Adipose tissue (tissue), 3 donors: ENCODE measurements around the gene EHMT2. TPM values are rescaled to one million over a fixed set of nuclear protein-coding genes. Genes with fewer than 3 reads are reported as not detected.
"Not testable (repeated sequence)": the region's sequence is repeated elsewhere in the genome, so short reads cannot be mapped to it uniquely, and the experiment has no call there.

ENCODE experiments used
- H3K27ac ChIP-seq: one replicate; pipeline ENCODE4 v1.5.1; 2013; ENCODE audit warnings: low read depth, low read length
- WGBS, 3 donors: extraction: QIAGEN DNeasy Blood & Tissue Kit; methylation state at CpG; one replicate each; pipeline ENCODE4 v1.1.7; 2013; 5-methylcytosine and 5-hydroxymethylcytosine counted together
- polyA plus RNA-seq, 3 donors: library from polyadenylated mRNA; stranded (reverse); fragments of 200-250 nt; gene quantifications; one replicate each; pipeline ENCODE4 v1.2.3, GENCODE V29; 2013
- donor health status: healthy with polysubstance abuse.
- donor health status: Bipolar disorder and iron deficiency.
- donor health status: healthy.

The EHMT2 gene
- polyA plus RNA-seq, 3 donors, result 20.1 to 35.8 (median 23.0) TPM

GRCh38 chr6:31860349-31860748 lies 37.1 kb downstream of the EHMT2 start:
- H3K27ac ChIP-seq, result no peak overlapping the region
- 93 to 95% (median 94%) methylated on average over 13 of the region's 13 CpGs for WGBS, 3 donors

- H3K27ac ChIP-seq, result no peak overlapping the region
- 86 to 93% (median 90%) methylated on average over 11 of the region's 11 CpGs for WGBS, 3 donors
Observed at GRCh38 chr6:31859923-31860322, 37.6 kb downstream of the EHMT2 start.

GRCh38 chr6:31858707-31859106 lies 38.8 kb downstream of the EHMT2 start:
- H3K27ac ChIP-seq, result no peak overlapping the region
- WGBS, 3 donors, result 93 to 97% (median 94%) methylated on average over 8 of the region's 8 CpGs

GRCh38 chr6:31857774-31858173 lies 39.7 kb downstream of the EHMT2 start:
- 88 to 94% (median 92%) methylated on average over 8 of the region's 8 CpGs for WGBS, 3 donors
- not testable (repeated sequence) for H3K27ac ChIP-seq

- H3K27ac ChIP-seq, result not testable (repeated sequence)
- WGBS, 3 donors, result 87 to 96% (median 88%) methylated on average over 33 to 35 of the region's 35 CpGs
Observed at GRCh38 chr6:31851980-31852718, 45.3 kb downstream of the EHMT2 start.

GRCh38 chr6:31851485-31851832 lies 46.0 kb downstream of the EHMT2 start:
- 26 to 91% (median 88%) methylated on average over 2 of the region's 2 CpGs for WGBS, 3 donors
- H3K27ac ChIP-seq, result no peak overlapping the region

DNA sequence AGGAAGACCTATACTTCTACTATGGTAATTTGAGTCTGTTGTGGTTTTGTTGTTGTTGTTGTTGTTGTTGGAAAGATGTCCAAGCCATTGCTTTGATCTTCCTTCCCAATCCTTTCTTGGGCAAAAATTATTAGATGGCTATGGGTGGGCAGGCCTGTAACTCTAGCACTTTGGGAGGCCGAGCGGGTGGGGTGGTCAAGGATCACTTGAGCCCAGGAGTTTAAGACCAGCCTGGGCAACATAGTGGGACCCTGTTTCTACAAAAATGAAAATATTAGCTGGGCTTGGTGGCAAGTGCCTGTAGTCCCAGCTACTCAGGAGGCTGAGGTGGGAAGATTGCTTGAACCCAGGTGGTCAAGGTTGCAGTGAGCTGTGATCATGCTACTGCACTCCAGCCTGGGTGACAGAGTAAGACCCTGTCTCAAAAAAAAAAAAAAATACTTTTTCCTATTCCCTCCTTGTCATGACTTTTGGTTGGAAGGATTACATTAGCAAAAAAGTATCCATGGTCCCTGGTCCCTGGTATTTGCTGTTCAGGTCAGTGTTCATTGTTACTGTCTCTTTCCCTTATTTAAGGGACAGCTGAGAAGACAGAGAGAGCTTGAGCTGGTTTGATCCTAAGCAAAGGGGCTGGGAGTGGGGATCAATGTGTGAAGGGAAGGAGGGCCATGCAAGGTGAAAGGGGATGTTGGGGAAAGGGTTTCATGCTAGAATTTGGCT lies 46.6 kb downstream of the EHMT2 start:
- 97 to 100% (median 98%) methylated on average over 2 of the region's 2 CpGs for WGBS, 3 donors
- no peak overlapping the region for H3K27ac ChIP-seq

DNA sequence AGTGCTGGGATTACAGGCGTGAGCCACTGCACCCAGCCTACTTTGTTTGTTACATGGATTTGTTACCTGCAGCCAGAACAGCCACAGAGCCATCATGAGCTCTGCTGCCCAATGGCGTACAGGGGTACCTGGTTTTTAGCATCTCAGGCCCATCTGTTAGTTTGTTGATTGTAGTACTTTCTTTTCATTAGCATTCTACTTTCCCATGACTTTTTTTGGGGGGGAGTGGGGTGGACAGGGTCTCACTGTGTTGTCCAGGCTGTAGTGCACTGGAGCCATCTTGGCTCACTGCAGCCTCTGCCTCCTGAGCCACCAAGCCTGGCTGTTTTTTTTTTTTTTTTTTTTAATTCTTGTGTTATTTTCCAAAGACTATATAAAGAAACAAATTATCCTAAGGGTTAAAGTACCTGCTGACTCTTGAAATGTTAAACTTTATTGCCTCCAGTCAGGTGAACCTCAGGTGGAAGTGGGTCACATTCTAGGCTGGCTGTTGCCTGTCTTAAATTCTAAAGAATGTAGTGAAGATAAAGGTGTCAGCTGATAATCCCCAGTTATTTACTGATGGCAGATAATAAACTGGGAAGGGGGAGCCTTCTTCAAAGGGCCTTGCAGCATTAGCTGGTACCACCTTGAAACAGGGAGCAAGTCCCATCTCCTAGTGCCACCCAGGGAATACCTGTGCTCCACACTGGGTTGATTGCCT lies 50.1 kb downstream of the EHMT2 start:
- H3K27ac ChIP-seq, result no peak overlapping the region
- 86 to 95% (median 95%) methylated on average over 2 of the region's 2 CpGs for WGBS, 3 donors

GRCh38 chr6:31844507-31844906 lies 53.0 kb downstream of the EHMT2 start:
- WGBS, 3 donors, result 87 to 98% (median 94%) methylated on average over 3 of the region's 3 CpGs
- no peak overlapping the region for H3K27ac ChIP-seq

DNA sequence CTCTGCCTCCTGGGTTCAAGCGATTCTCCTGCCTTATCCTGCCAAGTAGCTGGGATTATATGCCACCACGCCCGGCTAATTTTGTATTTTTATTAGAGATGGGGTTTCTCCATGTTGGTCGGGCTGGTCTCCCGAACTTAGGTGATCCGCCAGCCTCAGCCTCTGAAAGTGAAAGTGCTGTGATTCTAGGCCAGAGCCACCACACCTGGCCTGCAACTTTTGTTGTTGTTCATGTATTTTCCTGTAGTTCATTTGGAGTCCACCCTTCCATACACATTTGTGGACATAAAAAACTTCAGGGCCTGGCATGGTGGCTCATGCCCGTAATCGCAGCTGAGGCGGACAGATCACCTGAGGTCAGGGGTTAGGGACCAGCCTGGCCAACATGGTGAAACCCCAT lies 55.4 kb downstream of the EHMT2 start:
- no peak overlapping the region for H3K27ac ChIP-seq
- WGBS, 3 donors, result 89 to 93% (median 90%) methylated on average over 9 of the region's 9 CpGs

GRCh38 chr6:31839779-31840126 lies 57.7 kb downstream of the EHMT2 start:
- 87 to 90% (median 89%) methylated on average over 8 of the region's 8 CpGs for WGBS, 3 donors
- not testable (repeated sequence) for H3K27ac ChIP-seq

DNA sequence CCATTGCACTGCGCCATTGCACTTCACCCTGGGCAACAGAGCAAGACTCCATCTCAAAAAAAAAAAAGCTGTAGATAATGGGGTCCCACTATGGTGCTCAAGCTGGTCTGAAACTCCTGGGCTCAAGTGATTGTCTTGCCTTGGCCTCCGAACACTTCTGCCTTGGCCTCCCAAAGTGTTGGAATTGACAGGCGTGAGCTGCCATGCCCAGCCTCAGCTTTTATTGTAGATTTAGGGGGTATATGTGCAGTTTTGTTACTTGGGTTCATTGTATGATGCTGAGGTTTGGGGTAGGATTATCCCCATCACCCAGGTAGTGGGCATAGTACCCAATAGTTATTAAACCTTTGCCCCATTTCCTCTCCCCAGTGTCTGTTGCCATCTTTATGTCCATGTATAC lies 58.5 kb downstream of the EHMT2 start:
- H3K27ac ChIP-seq, result no peak overlapping the region
- WGBS, 3 donors, result 93 to 95% (median 94%) methylated on average over 3 of the region's 3 CpGs

DNA sequence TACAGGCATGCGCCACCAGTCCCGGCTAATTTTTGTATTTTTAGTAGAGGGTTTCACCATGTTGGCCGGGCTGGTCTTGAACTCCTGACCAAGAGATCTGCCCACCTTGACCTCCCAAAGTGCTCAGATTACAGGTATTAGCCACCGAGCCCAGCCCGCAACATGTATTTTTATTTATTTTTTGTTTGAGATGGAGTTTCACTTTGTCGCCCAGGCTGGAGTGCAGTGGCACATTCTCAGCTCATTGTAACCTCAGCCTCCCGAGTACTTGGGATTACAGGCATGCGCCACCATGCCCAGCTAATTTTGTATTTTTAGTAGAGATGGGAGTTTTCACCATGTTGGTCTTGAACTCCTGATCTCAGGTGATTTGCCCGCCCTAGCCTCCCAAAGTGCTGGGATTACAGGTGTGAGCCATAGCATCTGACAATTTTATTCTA lies 59.4 kb downstream of the EHMT2 start:
- H3K27ac ChIP-seq, result not testable (repeated sequence)
- 87 to 90% (median 87%) methylated on average over 9 of the region's 9 CpGs for WGBS, 3 donors

DNA sequence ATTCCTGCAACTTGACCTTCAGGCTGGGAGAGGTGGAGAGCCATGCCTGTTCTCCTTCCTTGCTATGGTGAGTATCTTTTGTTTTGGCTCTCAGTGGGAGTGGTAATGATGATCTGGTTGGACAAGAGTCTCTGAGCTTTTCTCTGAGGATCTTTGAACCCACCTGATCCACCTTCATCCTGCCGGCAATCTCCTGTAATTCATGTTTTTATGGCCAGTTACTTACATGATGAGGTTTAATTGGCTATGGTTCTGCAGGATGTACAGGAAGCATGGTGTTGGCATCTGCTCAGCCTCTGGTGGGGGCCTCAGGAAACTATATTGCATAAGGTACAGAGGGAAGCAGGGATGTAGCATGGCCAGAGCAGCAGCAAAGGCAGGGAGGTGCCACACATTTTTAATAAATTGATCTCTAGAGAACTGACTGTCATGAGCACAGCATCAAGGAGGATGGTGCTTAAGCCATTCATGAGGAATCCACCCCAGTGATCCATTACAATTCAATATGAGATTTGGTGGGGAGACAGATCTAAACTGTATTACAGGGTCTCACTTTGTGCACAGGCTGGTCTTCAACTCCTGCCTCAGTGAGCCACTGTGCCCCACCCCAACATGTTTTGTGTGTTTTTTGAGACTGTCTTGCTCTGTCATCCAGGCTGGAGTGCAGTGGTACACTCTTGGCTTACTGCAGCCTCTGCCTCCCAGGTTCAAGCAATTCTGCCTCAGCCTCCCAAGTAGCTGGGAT lies 60.0 kb downstream of the EHMT2 start:
- WGBS, 3 donors, result 9 to 33% (median 14%) methylated on average over 1 of the region's 1 CpG
- H3K27ac ChIP-seq, result no peak overlapping the region

DNA sequence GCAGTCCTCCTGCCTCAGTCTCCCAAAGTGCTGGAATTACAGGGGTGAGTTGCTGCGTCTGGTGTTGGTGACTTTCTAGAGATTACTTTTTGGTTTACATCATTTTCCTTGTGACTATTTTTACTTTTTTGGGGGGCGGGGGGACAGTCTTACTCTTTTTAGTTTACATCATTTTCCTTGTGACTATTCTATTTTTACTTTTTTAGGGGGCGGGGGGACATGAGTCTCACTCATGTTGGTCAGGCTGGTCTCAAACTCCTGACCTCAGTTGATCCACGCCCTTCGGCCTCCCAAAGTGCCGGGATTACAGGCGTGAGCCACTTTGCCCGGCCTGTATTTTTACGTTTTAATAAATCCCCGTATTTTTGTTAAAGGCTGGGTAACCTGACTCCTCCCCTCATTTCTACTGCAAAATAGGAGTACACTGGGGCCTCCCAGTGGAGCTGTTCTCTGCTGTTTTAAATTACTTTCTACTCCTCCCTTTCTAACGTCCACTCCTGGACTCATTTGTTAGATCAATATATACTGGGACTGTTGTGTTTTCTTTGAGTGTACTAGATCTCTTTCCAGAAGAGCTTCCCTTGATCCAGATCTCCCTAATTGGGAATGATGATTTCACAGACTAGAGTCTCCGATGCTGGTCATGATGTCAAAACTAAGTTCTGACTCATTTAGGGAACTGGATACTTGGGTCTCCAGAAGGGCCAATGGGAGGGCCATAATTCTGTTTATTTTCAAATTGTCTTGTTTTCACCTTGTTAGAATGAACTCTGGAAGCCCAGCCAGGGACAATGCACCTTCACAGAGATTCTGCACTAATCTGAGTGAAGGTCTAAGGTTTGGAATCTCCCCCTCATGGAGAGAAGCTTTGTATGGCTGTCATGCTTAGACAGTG lies 60.8 kb downstream of the EHMT2 start:
- H3K27ac ChIP-seq, result no peak overlapping the region
- 20 to 23% (median 21%) methylated on average over 12 of the region's 12 CpGs for WGBS, 3 donors

DNA sequence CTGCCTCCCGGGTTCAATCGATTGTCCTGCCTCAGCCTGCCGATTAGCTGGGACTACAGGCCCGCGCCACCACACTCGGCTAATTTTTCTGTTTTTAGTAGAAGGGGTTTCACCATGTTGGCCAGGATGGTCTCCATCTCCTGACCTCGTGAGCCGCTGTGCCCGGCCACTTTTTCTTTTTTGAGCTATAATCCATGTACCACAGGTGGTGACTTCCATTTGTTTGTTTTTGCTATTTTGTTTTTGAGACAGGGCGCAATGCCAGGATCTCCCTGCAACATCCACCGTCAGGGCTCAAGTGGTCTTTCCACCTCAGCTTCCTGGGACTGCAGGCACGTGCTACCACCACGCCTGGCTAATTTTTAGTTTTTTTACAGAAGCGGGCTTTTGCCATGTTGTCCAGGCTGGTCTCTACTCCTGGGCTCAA lies 61.4 kb downstream of the EHMT2 start:
- 9 to 18% (median 13%) methylated on average over 14 of the region's 14 CpGs for WGBS, 3 donors
- H3K27ac ChIP-seq, result no peak overlapping the region

DNA sequence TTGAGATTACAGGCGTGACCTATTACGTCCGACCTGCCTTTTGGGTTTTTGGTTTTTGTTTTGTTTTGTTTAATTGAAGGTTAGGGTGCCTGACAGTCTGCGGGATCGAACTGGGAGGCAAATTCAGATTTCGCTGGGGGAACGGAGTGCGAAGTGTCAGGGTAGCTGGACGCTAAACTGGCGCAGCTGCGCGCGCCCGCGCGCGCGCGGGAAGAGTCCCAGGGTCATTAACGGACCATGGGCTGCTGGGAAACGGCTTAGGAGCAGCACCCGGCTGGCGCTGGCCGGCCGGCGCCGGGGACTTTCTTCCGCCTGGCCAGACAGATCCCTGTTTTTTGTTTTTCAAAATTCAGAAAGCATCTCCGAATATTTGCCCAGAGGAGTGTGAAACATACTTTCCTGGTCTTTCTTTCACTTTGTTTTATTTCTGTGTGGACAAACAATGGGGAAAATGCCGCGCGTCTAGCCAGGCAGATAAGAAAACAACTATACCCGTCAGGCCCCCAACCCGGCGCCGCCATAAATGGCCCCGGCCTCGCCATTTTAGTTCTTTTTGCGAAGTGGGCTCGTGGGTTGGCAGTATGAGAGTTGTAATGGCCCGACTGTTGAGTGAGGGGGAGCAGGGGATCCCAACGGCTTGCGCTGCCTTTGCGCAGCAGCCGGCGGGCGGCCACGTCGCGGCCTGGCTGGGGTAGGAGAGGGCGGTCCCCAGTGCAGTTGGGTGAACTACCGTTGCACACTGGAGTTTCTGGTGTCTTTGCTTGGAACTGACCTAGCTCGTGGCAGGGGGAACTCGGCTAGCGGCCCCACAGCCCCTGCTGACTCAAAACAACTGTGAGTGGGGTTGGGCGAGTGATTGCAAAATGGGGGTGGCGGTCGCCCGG lies 62.9 kb downstream of the EHMT2 start:
- WGBS, 3 donors, result 0 to 1% (median 0%) methylated on average over 58 to 59 of the region's 59 CpGs

More for the DNA sequence above, 62.9 kb downstream of the EHMT2 start:
- peak overlapping the region; percentile 63 for H3K27ac ChIP-seq
